ENCODE measurements around the gene HTR3E. TPM values are rescaled to one million over a fixed set of nuclear protein-coding genes. Genes with fewer than 3 reads are reported as not detected.

HTR3E gene
- total RNA-seq, 3 donors from 2014 or later (not counting 1 experiment from before 2014, with no cell fraction given): not detected

GRCh38 chr3:184129012-184129411 lies 32.1 kb downstream of the HTR3E start:
- Histone ChIP-seq H3K4me1 (ENCODE audit: control insufficient read depth, insufficient read depth, low read length) (peaks cover 3% of the 10 kb centered on the region), H3K36me3 (ENCODE audit: control insufficient read depth, insufficient read depth, low read length) (no peaks in the 10 kb centered on the region), H3K4me3 (ENCODE audit: low read length) (no peak overlapping the region), H3K27ac (ENCODE audit: low read length) (no peak overlapping the region), H3K9me3 (ENCODE audit: control insufficient read depth, insufficient read depth, low read length) (no peaks in the 10 kb centered on the region), H3K27me3 (ENCODE audit: control insufficient read depth, insufficient read depth, low read length) (no peaks in the 10 kb centered on the region)
- peak in 1 of 3 donors; percentile 52 for ATAC-seq
- Mint-ChIP-seq H3K9me3 (no peaks in the 10 kb centered on the region), H3K4me3 (no peak overlapping the region), H3K4me1 (peaks cover 7 to 8% of the 10 kb centered on the region in 2 donors), H3K27me3 (ENCODE audit: low read depth in 2 of 2) (peaks cover 0 to 6% of the 10 kb centered on the region in 2 donors), H3K27ac (no peak overlapping the region), H3K36me3 (no peaks in the 10 kb centered on the region)
- intact Hi-C loops (cut with micrococcal nuclease): no loop called here
- peak in 1 of 2 donors; percentile 17 for DNase-seq
- WGBS (ENCODE audit: insufficient coverage): 69% methylated on average over 2 of the region's 2 CpGs
- peak; percentile 7 for TF ChIP-seq CTCF (IDR thresholded peaks at IDR 0.05)

- no peak overlapping the region for H3K4me3 Mint-ChIP-seq
- TF ChIP-seq CTCF (IDR thresholded peaks at IDR 0.05): no peak
- no peaks in the 10 kb centered on the region for H3K9me3 Mint-ChIP-seq
- no peak for ATAC-seq
- H3K27me3 ChIP-seq (ENCODE audit: control insufficient read depth, insufficient read depth, low read length): no peaks in the 10 kb centered on the region
- no peaks in the 10 kb centered on the region for H3K9me3 ChIP-seq (ENCODE audit: control insufficient read depth, insufficient read depth, low read length)
- H3K27ac Mint-ChIP-seq: no peak overlapping the region
- H3K4me1 ChIP-seq (ENCODE audit: control insufficient read depth, insufficient read depth, low read length): peaks cover 18% of the 10 kb centered on the region
- H3K36me3 ChIP-seq (ENCODE audit: control insufficient read depth, insufficient read depth, low read length): no peaks in the 10 kb centered on the region
- H3K27me3 Mint-ChIP-seq (ENCODE audit: low read depth in 2 of 2): peaks cover 0 to 6% of the 10 kb centered on the region in 2 donors
- no CpG with 5 or more reads among the region's 4 CpGs for WGBS (ENCODE audit: insufficient coverage)
- no peak overlapping the region for H3K4me3 ChIP-seq (ENCODE audit: low read length)
- H3K36me3 Mint-ChIP-seq: no peaks in the 10 kb centered on the region
- peaks cover 47% of the 10 kb centered on the region in 2 donors for H3K4me1 Mint-ChIP-seq
- no peak for DNase-seq
- no peak overlapping the region for H3K27ac ChIP-seq (ENCODE audit: low read length)
- intact Hi-C loops (cut with micrococcal nuclease): loop anchor here (10.0 kb wide), 1 partner anchor 112 kb away; the partner anchor contains the start of genes ALG3 and EEF1AKMT4
Measured at GRCh38 chr3:184132945-184133344, 36.1 kb downstream of the HTR3E start.

GRCh38 chr3:184133840-184134745 lies 37.2 kb downstream of the HTR3E start:
- under 1% methylated on average over 35 of the region's 37 CpGs for WGBS (ENCODE audit: insufficient coverage)
- ATAC-seq (no peak), DNase-seq (peak; percentile 19 to 61)
- no peaks in the 10 kb centered on the region for H3K36me3 ChIP-seq (ENCODE audit: control insufficient read depth, insufficient read depth, low read length)
- H3K27ac ChIP-seq (ENCODE audit: low read length): peak overlapping the region; percentile 87
- Mint-ChIP-seq H3K27ac (peak overlapping the region; percentile 93), H3K27me3 (ENCODE audit: low read depth in 2 of 2) (peaks cover 0 to 2% of the 10 kb centered on the region in 2 donors), H3K4me3 (peak overlapping the region; percentile 99), H3K9me3 (no peaks in the 10 kb centered on the region), H3K36me3 (no peaks in the 10 kb centered on the region), H3K4me1 (peaks cover 48 to 49% of the 10 kb centered on the region in 2 donors)
- no peak for TF ChIP-seq CTCF (IDR thresholded peaks at IDR 0.05)
- H3K4me3 ChIP-seq (ENCODE audit: low read length): peak overlapping the region; percentile 97
- H3K4me1 ChIP-seq (ENCODE audit: control insufficient read depth, insufficient read depth, low read length): peaks cover 18% of the 10 kb centered on the region
- intact Hi-C loops (cut with micrococcal nuclease): loop anchor here (2.0 to 10.0 kb wide), 2 partner anchors 21 to 111 kb away; partner anchors contain the start of genes ALG3, DVL3 and EEF1AKMT4
- H3K27me3 ChIP-seq (ENCODE audit: control insufficient read depth, insufficient read depth, low read length): no peaks in the 10 kb centered on the region
- no peaks in the 10 kb centered on the region for H3K9me3 ChIP-seq (ENCODE audit: control insufficient read depth, insufficient read depth, low read length)
